HG03095 (cell line): Measurements from ENCODE around the gene FOXP1.

Experiments
- ATAC-seq: cut with Tn5 transposase; IDR thresholded peaks from one replicate; pipeline ENCODE4 v1.9.1; 2021; ENCODE audit warnings: moderate library complexity; ENCODE audit not compliant: unreplicated experiment

The FOXP1 gene

GRCh38 chr3:71202848-71203533 is 380.5 kb downstream of the FOXP1 start:
- ATAC-seq, result no peak

- ATAC-seq, result no peak
Measured at GRCh38 chr3:71201939-71202338, 381.6 kb downstream of the FOXP1 start.

GRCh38 chr3:71197841-71198565 is 385.5 kb downstream of the FOXP1 start:
- no peak for ATAC-seq

GRCh38 chr3:71195492-71195891 is 388.0 kb downstream of the FOXP1 start:
- no peak for ATAC-seq

- ATAC-seq, result no peak
Measured at GRCh38 chr3:71194785-71195184, 388.7 kb downstream of the FOXP1 start.

GRCh38 chr3:71191031-71191482 is 392.5 kb downstream of the FOXP1 start:
- ATAC-seq, result no peak

- no peak for ATAC-seq
Measured at GRCh38 chr3:71189480-71189879, 394.0 kb downstream of the FOXP1 start.

- ATAC-seq, result no peak
Measured at GRCh38 chr3:71187715-71188114, 395.8 kb downstream of the FOXP1 start.

- no peak for ATAC-seq
Measured at GRCh38 chr3:71186801-71187200, 396.7 kb downstream of the FOXP1 start.

- no peak for ATAC-seq
Measured at GRCh38 chr3:71185733-71186455, 397.6 kb downstream of the FOXP1 start.

- no peak for ATAC-seq
Measured at GRCh38 chr3:71184252-71184651, 399.3 kb downstream of the FOXP1 start.

GRCh38 chr3:71183549-71183948 is 400.0 kb downstream of the FOXP1 start:
- no peak for ATAC-seq

GRCh38 chr3:71180524-71180923 is 403.0 kb downstream of the FOXP1 start:
- no peak for ATAC-seq

- ATAC-seq, result no peak
Measured at GRCh38 chr3:71177375-71177774, 406.2 kb downstream of the FOXP1 start.

- ATAC-seq, result no peak
Measured at GRCh38 chr3:71176366-71176765, 407.2 kb downstream of the FOXP1 start.

GRCh38 chr3:71175691-71176365 is 407.7 kb downstream of the FOXP1 start:
- no peak for ATAC-seq

- ATAC-seq, result no peak
Measured at GRCh38 chr3:71172951-71173350, 410.6 kb downstream of the FOXP1 start.

- ATAC-seq, result no peak
Measured at GRCh38 chr3:71172189-71172588, 411.3 kb downstream of the FOXP1 start.

- no peak for ATAC-seq
Measured at GRCh38 chr3:71171247-71171646, 412.3 kb downstream of the FOXP1 start.

- no peak for ATAC-seq
Measured at GRCh38 chr3:71168880-71169411, 414.6 kb downstream of the FOXP1 start.

- no peak for ATAC-seq
Measured at GRCh38 chr3:71168121-71168721, 415.3 kb downstream of the FOXP1 start.
